ENCODE measurements around the gene BIK. TPM values are rescaled to one million over a fixed set of nuclear protein-coding genes. Genes with fewer than 3 reads are reported as not detected.
"Not testable (repeated sequence)": the region's sequence is repeated elsewhere in the genome, so short reads cannot be mapped to it uniquely, and the experiment has no call there.

Gene BIK
- total RNA-seq, 1 donor from 2014 or later = 0.97 TPM

DNA sequence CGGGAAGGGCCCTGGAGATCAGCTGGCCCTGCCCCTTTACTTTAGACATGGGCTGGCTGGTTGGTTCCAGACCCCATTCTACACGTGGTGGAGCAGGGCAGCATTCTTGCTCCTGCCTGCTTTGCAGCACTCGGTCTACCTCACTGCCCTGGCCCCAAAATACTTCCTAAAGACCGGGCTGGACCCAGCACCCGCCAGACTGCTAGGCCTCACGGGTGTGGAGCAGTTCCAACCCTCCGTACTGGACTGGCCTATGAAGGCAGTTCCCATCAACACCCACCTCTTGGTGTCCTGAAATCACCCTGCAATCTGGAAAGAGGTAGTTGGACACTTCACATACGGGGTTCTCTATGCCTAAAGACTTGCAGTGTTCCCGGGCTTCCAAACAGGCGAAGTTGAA lies 26.3 kb downstream of the BIK start:
- H3K9me3 Mint-ChIP-seq (ENCODE audit: unreplicated experiment) = no peaks in the 10 kb centered on the region
- TF ChIP-seq CTCF (IDR thresholded peaks at IDR 0.05; ENCODE audit: unreplicated experiment) = no peak
- H3K4me1 Mint-ChIP-seq (ENCODE audit: unreplicated experiment) = peaks cover 22% of the 10 kb centered on the region
- no peak for DNase-seq (ENCODE audit: low spot score)
- peaks cover 1% of the 10 kb centered on the region for H3K27me3 Mint-ChIP-seq (ENCODE audit: unreplicated experiment)
- H3K27ac Mint-ChIP-seq (ENCODE audit: unreplicated experiment) = peak overlapping the region; percentile 70
- H3K4me3 Mint-ChIP-seq (ENCODE audit: unreplicated experiment) = no peak overlapping the region
- peaks cover 20% of the 10 kb centered on the region for H3K36me3 Mint-ChIP-seq (ENCODE audit: low read depth, unreplicated experiment)

- Mint-ChIP-seq H3K27me3 (ENCODE audit: unreplicated experiment) (peaks cover 9% of the 10 kb centered on the region), H3K4me1 (ENCODE audit: unreplicated experiment) (peaks cover 4% of the 10 kb centered on the region), H3K27ac (ENCODE audit: unreplicated experiment) (peak within 1 kb of the TSS; percentile 81), H3K36me3 (ENCODE audit: low read depth, unreplicated experiment) (peaks cover 5% of the 10 kb centered on the region), H3K4me3 (ENCODE audit: unreplicated experiment) (peak within 1 kb of the TSS; percentile 90), H3K9me3 (ENCODE audit: unreplicated experiment) (no peaks in the 10 kb centered on the region)
- peak; percentile 69 for DNase-seq (ENCODE audit: low spot score)
- TF ChIP-seq CTCF (IDR thresholded peaks at IDR 0.05; ENCODE audit: unreplicated experiment) = no peak
These were observed 32.5 kb downstream of the BIK start, which contains the start of gene MCAT for GRCh38 chr22:43142880-43143562. MCAT (minus strand) TSS chr22:43143398; CDS start chr22:43143348, 50 bp downstream.

DNA sequence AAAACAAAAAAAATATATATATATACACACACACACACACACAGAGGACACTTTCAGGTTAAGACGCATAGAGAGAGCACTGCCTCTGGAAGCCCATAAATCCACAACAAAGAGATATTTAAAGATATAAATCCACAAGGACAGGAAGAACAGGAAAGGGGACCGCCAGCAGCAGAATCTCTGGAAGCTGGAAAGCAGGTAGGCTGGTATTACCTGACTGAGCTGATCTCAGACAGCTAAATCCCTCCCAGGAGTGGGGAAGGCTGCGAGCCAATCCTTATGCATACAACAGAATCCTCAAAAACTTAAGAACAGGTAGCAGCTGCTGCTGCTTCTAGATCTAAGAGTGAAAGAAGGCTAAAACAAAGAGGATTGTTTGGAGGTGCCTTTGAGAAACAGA lies 34.4 kb downstream of the BIK start:
- H3K27me3 Mint-ChIP-seq (ENCODE audit: unreplicated experiment) = peaks cover 9% of the 10 kb centered on the region
- TF ChIP-seq CTCF (IDR thresholded peaks at IDR 0.05; ENCODE audit: unreplicated experiment) = no peak
- H3K27ac Mint-ChIP-seq (ENCODE audit: unreplicated experiment) = no peak overlapping the region
- no peak overlapping the region for H3K4me3 Mint-ChIP-seq (ENCODE audit: unreplicated experiment)
- DNase-seq (ENCODE audit: low spot score) = no peak
- H3K4me1 Mint-ChIP-seq (ENCODE audit: unreplicated experiment) = peaks cover 4% of the 10 kb centered on the region
- H3K36me3 Mint-ChIP-seq (ENCODE audit: low read depth, unreplicated experiment) = no peaks in the 10 kb centered on the region
- no peaks in the 10 kb centered on the region for H3K9me3 Mint-ChIP-seq (ENCODE audit: unreplicated experiment)

DNA sequence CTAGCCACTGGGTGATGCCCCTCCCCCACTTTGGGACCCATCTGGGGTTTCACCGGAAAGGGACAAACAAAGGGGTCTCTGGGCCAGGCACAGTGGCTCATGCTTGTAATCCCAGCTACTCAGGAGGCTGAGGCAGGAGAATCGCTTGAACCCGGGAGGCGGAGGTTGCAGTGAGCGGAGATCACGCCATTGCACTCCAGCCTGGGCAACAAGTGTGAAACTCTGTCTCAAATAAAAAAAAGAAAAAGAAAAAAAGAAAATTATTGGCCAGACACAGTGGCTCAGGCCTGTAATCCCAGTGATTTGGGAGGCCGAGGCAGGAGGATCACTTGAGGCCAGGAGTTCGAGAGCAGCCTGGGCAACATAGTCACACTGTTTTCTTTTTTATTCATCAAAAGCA lies 34.8 kb downstream of the BIK start:
- H3K27ac Mint-ChIP-seq (ENCODE audit: unreplicated experiment); H3K4me1 Mint-ChIP-seq (ENCODE audit: unreplicated experiment); H3K9me3 Mint-ChIP-seq (ENCODE audit: unreplicated experiment); DNase-seq (ENCODE audit: low spot score); H3K36me3 Mint-ChIP-seq (ENCODE audit: low read depth, unreplicated experiment); H3K27me3 Mint-ChIP-seq (ENCODE audit: unreplicated experiment); H3K4me3 Mint-ChIP-seq (ENCODE audit: unreplicated experiment): not testable (repeated sequence)

DNA sequence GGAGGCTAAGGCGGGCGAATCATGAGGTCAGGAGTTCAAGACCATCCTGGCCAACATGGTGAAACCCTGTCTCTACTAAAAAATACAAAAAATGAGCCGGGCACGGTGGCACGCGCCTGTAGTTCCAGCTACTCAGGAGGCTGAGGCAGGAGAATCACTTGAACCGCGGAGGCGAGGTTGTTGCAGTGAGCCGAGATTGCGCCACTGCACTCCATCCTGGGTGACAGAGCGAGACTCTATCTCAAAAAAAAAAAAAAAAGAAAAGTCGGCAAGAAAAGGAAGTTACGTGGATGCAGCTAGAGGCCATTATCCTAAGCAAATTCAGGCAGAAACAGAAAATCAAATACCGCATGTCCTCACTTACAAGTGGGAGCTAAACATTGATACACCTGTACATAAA lies 35.8 kb downstream of the BIK start:
- not testable (repeated sequence) for H3K27ac Mint-ChIP-seq (ENCODE audit: unreplicated experiment); H3K4me1 Mint-ChIP-seq (ENCODE audit: unreplicated experiment); H3K36me3 Mint-ChIP-seq (ENCODE audit: low read depth, unreplicated experiment); H3K9me3 Mint-ChIP-seq (ENCODE audit: unreplicated experiment); DNase-seq (ENCODE audit: low spot score); H3K4me3 Mint-ChIP-seq (ENCODE audit: unreplicated experiment)
- H3K27me3 Mint-ChIP-seq (ENCODE audit: unreplicated experiment) = peaks cover 12% of the 10 kb centered on the region

GRCh38 chr22:43147821-43148220 lies 37.3 kb downstream of the BIK start:
- Mint-ChIP-seq H3K9me3 (ENCODE audit: unreplicated experiment) (no peaks in the 10 kb centered on the region), H3K36me3 (ENCODE audit: low read depth, unreplicated experiment) (no peaks in the 10 kb centered on the region), H3K27me3 (ENCODE audit: unreplicated experiment) (peaks cover 7% of the 10 kb centered on the region), H3K4me1 (ENCODE audit: unreplicated experiment) (peaks cover 9% of the 10 kb centered on the region), H3K4me3 (ENCODE audit: unreplicated experiment) (no peak overlapping the region), H3K27ac (ENCODE audit: unreplicated experiment) (no peak overlapping the region)
- no peak for TF ChIP-seq CTCF (IDR thresholded peaks at IDR 0.05; ENCODE audit: unreplicated experiment)
- DNase-seq (ENCODE audit: low spot score) = no peak
